Esophagus muscularis mucosa (tissue), 3 donors: Measurements from ENCODE around the gene ETFDH.

Experiments used
- POLR2A ChIP-seq: fragments of 450-650 bp; IDR thresholded peaks from one replicate; pipeline ENCODE4 v1.6.1; 2017; ENCODE audit warnings: antibody characterized with exemption, moderate library complexity, mild to moderate bottlenecking, low read depth
- TF ChIP-seq, protein P1 (sequence below), 3 experiments: fragments of 200-600 bp in 2 of 3; fragments of 450-650 bp in 1 of 3; sonication (generic) in 2 of 3; IDR thresholded peaks; one replicate each; pipeline ENCODE4 v1.5.1; 2017 to 2019; ENCODE audit warnings: antibody characterized with exemption in 3 of 3, mild to moderate bottlenecking in 2 of 3, moderate library complexity in 1 of 3

DNA sequence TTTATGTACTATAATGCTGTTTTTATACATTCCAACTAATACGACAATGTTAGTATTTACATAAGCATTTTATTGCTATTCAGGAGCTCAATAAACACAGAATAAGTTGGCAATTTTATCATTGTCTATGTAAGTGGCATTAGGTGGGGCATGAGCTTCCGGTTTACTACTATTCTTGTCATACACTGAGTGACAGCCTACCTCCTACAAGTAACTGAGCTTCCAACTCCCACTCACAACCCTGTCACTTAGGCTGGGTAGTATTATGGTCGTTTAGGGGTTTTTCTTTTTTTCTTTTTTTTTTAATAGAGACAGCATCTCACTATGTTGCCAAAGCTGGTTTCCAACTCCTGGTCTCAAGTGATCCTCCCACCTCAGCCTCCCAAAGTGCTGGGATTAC is 43.7 kb downstream of the ETFDH start:
- TF ChIP-seq, protein P1, sequence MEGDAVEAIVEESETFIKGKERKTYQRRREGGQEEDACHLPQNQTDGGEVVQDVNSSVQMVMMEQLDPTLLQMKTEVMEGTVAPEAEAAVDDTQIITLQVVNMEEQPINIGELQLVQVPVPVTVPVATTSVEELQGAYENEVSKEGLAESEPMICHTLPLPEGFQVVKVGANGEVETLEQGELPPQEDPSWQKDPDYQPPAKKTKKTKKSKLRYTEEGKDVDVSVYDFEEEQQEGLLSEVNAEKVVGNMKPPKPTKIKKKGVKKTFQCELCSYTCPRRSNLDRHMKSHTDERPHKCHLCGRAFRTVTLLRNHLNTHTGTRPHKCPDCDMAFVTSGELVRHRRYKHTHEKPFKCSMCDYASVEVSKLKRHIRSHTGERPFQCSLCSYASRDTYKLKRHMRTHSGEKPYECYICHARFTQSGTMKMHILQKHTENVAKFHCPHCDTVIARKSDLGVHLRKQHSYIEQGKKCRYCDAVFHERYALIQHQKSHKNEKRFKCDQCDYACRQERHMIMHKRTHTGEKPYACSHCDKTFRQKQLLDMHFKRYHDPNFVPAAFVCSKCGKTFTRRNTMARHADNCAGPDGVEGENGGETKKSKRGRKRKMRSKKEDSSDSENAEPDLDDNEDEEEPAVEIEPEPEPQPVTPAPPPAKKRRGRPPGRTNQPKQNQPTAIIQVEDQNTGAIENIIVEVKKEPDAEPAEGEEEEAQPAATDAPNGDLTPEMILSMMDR (IDR thresholded peaks at IDR 0.05) = no peak
- no peak for TF ChIP-seq POLR2A
